GM12891 (cell line): ENCODE results near the gene ZCCHC7.

ENCODE experiments used
- POLR2A ChIP-seq: IDR thresholded peaks from 2 replicates; pipeline ENCODE4 v1.6.1; 2011; ENCODE audit warnings: low read depth, low read length, control low read depth
- SPI1 ChIP-seq: IDR thresholded peaks from 2 replicates; pipeline ENCODE4 v1.6.1; 2011; ENCODE audit warnings: low read depth, low read length, control low read depth
- TAF1 ChIP-seq: IDR thresholded peaks from 2 replicates; pipeline ENCODE4 v1.6.1; 2011; ENCODE audit warnings: low read depth, low read length, control low read depth

- TF ChIP-seq POLR2A (no peak), TAF1 (no peak), SPI1 (no peak)
These were observed 1.0 kb upstream of the ZCCHC7 start for GRCh38 chr9:37119360-37119759.
